ENCODE measurements around the gene GAK. TPM values are rescaled to one million over a fixed set of nuclear protein-coding genes. Genes with fewer than 3 reads are reported as not detected.

The GAK gene
- total and polyA plus RNA-seq, 2 of the 4 experiments (the other 2 are of a cell fraction): 45.1 to 133 TPM

- H3K36me3 ChIP-seq (ENCODE audit: control insufficient read depth, insufficient read depth, low read length): peaks cover 7% of the 10 kb centered on the region
- ChIA-PET CTCF (no interaction called here), POLR2A (ENCODE audit: unreplicated experiment) (no interaction called here)
- peaks cover 8% of the 10 kb centered on the region for H3K9me1 ChIP-seq (ENCODE audit: insufficient read depth, low read length)
- intact Hi-C loops (cut with micrococcal nuclease): no loop called here
- no peak overlapping the region for H2AK5ac ChIP-seq (ENCODE audit: low read depth, low read length)
- H3K9ac ChIP-seq (ENCODE audit: low read depth, low read length): no peak overlapping the region
- no peak overlapping the region for H3K56ac ChIP-seq (ENCODE audit: extremely low read depth, insufficient read depth, low read length)
- ATAC-seq (ENCODE audit: low read depth) (no peak), DNase-seq (no peak)
- H2BK20ac ChIP-seq (ENCODE audit: low read depth, low read length): no peak overlapping the region
- WGBS, 2 experiments (ENCODE audit: extremely low coverage in 2 of 2, insufficient read length in 1 of 2): no CpG with 5 or more reads among the region's 2 CpGs
- no peak for TF ChIP-seq MXI1 (IDR thresholded peaks at IDR 0.05; ENCODE audit: borderline replicate concordance, low read depth, low read length)
- H3K79me1 ChIP-seq (ENCODE audit: low read depth in 1 of 2, low read length in 2 of 2): peaks cover 16 to 73% of the 10 kb centered on the region in 2 experiments
- no peak overlapping the region for H3K14ac ChIP-seq (replicated peaks; ENCODE audit: low read depth, low read length)
- no peak overlapping the region for H2AFZ ChIP-seq (replicated peaks; ENCODE audit: low read length, poor library complexity)
- H3K4me2 ChIP-seq (ENCODE audit: low read depth, low read length): no peak overlapping the region
- H3K4me3 ChIP-seq (ENCODE audit: insufficient read depth, low read depth, low read length): no peak overlapping the region
- H3K27me3 ChIP-seq (ENCODE audit: control insufficient read depth, insufficient read depth, low read length): no peaks in the 10 kb centered on the region
- no peaks in the 10 kb centered on the region for H3K4me1 ChIP-seq (ENCODE audit: control insufficient read depth, insufficient read depth, low read length)
- H3K9me3 ChIP-seq (ENCODE audit: control insufficient read depth, insufficient read depth, low read length): no peaks in the 10 kb centered on the region
- H4K5ac ChIP-seq (ENCODE audit: low read depth, low read length): no peak overlapping the region
- no peak overlapping the region for H3K27ac ChIP-seq (ENCODE audit: insufficient read depth, low read length)
- no peak overlapping the region for H3K4ac ChIP-seq (ENCODE audit: low read depth, low read length)
- H3K18ac ChIP-seq (ENCODE audit: low read depth, low read length): no peak overlapping the region
- no peak overlapping the region for H3K23ac ChIP-seq (ENCODE audit: low read depth, low read length)
- in situ Hi-C loops (cut with MboI; ENCODE audit: low sequenced_read_pairs): no loop called here
- dilution Hi-C loops (cut with HindIII; ENCODE audit: low sequenced_read_pairs, unreplicated experiment): no loop called here
- H2BK5ac ChIP-seq (ENCODE audit: low read depth, low read length, poor library complexity, severe bottlenecking): no peak overlapping the region
- H4K8ac ChIP-seq (ENCODE audit: low read depth in 2 of 2, low read length in 2 of 2): no peak overlapping the region
- H2BK15ac ChIP-seq (ENCODE audit: low read depth, low read length): no peak overlapping the region
- no peak overlapping the region for H2BK120ac ChIP-seq (ENCODE audit: low read depth, low read length)
- no TSS peak for BruUV-seq (replicated peaks)
- H4K20me1 ChIP-seq (ENCODE audit: insufficient read depth, low read length): peaks cover 89% of the 10 kb centered on the region
- H2AK9ac ChIP-seq (replicated peaks; ENCODE audit: low read depth, low read length, poor library complexity): no peak overlapping the region
- no peak overlapping the region for H4K91ac ChIP-seq (ENCODE audit: insufficient read depth, low read depth, low read length)
These were observed 14.1 kb downstream of the GAK start for GRCh38 chr4:917992-918391.

Measured in IMR-90 (cell line).